Measurements from ENCODE around the gene UBL4A. TPM values are rescaled to one million over a fixed set of nuclear protein-coding genes. Genes with fewer than 3 reads are reported as not detected.

Gene UBL4A
- total and polyA plus RNA-seq, 2 of the 13 experiments (the other 11 are each of a cell fraction or from before 2014, with no cell fraction given) = 16.8 to 25.5 TPM

DNA sequence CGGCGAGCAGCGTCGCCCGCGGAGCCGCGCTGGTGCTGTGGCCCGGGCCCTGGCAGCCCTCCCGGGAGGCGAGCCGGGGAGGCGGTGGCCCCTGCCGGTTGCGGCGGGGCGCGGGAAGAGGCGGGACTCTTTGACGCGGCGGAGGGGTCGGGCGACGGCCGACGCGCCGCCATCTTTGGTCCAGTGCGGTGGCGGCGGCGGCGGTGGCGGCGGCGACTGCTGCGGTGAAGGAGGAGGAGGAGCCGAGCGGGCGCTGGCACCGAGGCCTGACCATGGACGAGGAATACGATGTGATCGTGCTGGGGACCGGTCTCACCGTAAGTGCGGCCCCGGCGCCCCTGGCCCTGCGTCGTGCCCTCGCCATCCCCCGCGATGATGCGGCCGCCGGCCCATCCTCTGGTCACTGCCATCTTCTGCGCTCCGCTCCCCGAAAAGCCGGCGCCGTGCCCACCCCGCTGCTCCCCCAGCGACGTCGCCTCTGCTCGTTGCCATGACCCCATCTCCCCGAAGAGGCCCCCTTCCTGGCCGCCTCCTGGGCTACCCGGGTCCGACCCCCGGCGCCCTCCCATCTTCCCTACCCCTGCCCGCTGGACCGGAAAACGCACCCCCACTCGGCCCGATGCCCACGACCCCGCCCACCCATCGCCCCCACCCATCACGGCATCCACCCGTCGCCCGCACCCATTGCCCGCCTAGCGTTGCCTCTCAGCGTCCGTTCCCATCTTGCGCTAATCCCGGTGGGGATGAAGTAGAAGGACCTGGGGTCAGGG, 49.2 kb downstream of the UBL4A start, which contains the start of gene GDI1 (continued):
- TF ChIP-seq, protein P1, sequence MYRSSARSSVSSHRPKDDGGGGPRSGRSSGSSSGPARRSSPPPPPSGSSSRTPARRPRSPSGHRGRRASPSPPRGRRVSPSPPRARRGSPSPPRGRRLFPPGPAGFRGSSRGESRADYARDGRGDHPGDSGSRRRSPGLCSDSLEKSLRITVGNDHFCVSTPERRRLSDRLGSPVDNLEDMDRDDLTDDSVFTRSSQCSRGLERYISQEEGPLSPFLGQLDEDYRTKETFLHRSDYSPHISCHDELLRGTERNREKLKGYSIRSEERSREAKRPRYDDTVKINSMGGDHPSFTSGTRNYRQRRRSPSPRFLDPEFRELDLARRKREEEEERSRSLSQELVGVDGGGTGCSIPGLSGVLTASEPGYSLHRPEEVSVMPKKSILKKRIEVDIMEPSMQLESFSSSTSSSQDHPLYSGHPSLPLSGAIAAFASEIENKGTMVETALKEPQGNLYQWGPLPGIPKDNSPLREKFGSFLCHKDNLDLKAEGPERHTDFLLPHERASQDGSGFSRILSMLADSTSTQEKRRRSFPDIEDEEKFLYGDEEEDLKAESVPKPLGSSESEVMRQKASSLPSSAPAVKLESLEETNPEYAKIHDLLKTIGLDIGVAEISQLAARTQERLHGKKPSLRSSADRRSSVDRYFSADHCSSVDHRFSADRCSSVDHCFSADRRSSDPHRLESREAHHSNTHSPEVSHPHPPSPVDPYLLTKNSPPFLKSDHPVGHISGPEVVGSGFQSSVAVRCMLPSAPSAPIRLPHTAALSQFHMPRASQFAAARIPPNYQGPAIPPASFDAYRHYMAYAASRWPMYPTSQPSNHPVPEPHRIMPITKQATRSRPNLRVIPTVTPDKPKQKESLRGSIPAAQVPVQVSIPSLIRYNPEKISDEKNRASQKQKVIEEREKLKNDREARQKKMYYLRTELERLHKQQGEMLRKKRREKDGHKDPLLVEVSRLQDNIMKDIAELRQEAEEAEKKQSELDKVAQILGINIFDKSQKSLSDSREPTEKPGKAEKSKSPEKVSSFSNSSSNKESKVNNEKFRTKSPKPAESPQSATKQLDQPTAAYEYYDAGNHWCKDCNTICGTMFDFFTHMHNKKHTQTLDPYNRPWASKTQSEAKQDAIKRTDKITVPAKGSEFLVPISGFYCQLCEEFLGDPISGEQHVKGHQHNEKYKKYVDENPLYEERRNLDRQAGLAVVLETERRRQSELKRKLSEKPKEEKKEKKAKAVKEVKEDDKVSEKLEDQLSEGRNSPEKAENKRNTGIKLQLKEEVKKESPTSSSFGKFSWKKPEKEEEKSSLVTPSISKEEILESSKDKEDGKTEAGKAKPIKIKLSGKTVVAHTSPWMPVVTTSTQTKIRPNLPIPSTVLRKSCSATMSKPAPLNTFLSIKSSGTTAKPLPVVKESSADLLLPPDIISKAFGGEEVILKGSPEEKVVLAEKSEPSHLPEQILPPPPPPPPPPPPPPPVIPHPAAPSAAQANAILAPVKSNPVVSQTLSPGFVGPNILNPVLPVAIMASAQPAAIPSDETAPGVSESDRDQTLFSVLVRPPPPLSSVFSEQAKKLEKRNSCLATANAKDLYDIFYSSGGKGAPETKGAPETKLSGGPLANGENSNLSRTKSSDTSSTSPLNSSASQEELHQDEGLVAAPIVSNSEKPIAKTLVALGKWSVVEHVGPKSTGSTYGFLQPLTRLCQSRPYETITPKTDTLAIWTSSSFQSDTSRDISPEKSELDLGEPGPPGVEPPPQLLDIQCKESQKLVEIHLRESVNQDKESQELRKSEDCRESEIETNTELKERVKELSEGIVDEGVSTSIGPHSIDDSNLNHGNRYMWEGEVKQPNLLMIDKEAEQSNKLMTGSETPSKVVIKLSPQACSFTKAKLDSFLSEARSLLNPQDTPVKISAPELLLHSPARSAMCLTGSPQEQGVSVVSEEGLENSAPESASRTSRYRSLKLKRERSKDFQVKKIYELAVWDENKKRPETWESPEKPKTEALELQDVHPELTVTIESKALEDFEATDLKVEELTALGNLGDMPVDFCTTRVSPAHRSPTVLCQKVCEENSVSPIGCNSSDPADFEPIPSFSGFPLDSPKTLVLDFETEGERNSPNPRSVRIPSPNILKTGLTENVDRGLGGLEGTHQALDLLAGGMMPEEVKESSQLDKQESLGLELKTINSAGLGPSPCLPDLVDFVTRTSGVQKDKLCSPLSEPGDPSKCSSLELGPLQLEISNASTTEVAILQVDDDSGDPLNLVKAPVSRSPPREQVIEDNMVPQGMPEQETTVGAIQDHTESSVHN (CRISPR knock-in tag; IDR thresholded peaks at IDR 0.05) = no peak
- TF ChIP-seq MAZ (IDR thresholded peaks at IDR 0.05; ENCODE audit: borderline replicate concordance, low read depth, low read length) = no peak
- TF ChIP-seq MAZ (CRISPR knock-in tag; IDR thresholded peaks at IDR 0.05; ENCODE audit: low read depth) = no peak
- no peak for TF ChIP-seq ZNF777 (CRISPR knock-in tag; IDR thresholded peaks at IDR 0.05)
- TF ChIP-seq BORCS8-MEF2B (CRISPR knock-in tag; IDR thresholded peaks at IDR 0.05) = no peak
- TF ChIP-seq RBM39 (IDR thresholded peaks at IDR 0.05; ENCODE audit: low read depth, low read length, poor library complexity, severe bottlenecking) = no peak
- TF ChIP-seq, protein P2, sequence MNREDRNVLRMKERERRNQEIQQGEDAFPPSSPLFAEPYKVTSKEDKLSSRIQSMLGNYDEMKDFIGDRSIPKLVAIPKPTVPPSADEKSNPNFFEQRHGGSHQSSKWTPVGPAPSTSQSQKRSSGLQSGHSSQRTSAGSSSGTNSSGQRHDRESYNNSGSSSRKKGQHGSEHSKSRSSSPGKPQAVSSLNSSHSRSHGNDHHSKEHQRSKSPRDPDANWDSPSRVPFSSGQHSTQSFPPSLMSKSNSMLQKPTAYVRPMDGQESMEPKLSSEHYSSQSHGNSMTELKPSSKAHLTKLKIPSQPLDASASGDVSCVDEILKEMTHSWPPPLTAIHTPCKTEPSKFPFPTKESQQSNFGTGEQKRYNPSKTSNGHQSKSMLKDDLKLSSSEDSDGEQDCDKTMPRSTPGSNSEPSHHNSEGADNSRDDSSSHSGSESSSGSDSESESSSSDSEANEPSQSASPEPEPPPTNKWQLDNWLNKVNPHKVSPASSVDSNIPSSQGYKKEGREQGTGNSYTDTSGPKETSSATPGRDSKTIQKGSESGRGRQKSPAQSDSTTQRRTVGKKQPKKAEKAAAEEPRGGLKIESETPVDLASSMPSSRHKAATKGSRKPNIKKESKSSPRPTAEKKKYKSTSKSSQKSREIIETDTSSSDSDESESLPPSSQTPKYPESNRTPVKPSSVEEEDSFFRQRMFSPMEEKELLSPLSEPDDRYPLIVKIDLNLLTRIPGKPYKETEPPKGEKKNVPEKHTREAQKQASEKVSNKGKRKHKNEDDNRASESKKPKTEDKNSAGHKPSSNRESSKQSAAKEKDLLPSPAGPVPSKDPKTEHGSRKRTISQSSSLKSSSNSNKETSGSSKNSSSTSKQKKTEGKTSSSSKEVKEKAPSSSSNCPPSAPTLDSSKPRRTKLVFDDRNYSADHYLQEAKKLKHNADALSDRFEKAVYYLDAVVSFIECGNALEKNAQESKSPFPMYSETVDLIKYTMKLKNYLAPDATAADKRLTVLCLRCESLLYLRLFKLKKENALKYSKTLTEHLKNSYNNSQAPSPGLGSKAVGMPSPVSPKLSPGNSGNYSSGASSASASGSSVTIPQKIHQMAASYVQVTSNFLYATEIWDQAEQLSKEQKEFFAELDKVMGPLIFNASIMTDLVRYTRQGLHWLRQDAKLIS (CRISPR knock-in tag; IDR thresholded peaks at IDR 0.05) = no peak
- TF ChIP-seq CREM (IDR thresholded peaks at IDR 0.05) = no peak
- TF ChIP-seq CREM (CRISPR knock-in tag; IDR thresholded peaks at IDR 0.05) = no peak
- TF ChIP-seq ZNF75D (CRISPR knock-in tag; IDR thresholded peaks at IDR 0.05; ENCODE audit: borderline replicate concordance) = no peak
- TF ChIP-seq SAFB2 (CRISPR knock-in tag; IDR thresholded peaks at IDR 0.05; ENCODE audit: borderline replicate concordance, low read depth) = no peak
- no peak for TF ChIP-seq ZNF724P (CRISPR knock-in tag; IDR thresholded peaks at IDR 0.05; ENCODE audit: borderline replicate concordance)
- TF ChIP-seq, protein P3, sequence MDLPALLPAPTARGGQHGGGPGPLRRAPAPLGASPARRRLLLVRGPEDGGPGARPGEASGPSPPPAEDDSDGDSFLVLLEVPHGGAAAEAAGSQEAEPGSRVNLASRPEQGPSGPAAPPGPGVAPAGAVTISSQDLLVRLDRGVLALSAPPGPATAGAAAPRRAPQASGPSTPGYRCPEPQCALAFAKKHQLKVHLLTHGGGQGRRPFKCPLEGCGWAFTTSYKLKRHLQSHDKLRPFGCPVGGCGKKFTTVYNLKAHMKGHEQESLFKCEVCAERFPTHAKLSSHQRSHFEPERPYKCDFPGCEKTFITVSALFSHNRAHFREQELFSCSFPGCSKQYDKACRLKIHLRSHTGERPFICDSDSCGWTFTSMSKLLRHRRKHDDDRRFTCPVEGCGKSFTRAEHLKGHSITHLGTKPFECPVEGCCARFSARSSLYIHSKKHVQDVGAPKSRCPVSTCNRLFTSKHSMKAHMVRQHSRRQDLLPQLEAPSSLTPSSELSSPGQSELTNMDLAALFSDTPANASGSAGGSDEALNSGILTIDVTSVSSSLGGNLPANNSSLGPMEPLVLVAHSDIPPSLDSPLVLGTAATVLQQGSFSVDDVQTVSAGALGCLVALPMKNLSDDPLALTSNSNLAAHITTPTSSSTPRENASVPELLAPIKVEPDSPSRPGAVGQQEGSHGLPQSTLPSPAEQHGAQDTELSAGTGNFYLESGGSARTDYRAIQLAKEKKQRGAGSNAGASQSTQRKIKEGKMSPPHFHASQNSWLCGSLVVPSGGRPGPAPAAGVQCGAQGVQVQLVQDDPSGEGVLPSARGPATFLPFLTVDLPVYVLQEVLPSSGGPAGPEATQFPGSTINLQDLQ (CRISPR knock-in tag; IDR thresholded peaks at IDR 0.05) = no peak
- TF ChIP-seq KMT2A (CRISPR knock-in tag; IDR thresholded peaks at IDR 0.05) = no peak
